Measurements from ENCODE around the gene CORO1C.

CORO1C gene

DNA sequence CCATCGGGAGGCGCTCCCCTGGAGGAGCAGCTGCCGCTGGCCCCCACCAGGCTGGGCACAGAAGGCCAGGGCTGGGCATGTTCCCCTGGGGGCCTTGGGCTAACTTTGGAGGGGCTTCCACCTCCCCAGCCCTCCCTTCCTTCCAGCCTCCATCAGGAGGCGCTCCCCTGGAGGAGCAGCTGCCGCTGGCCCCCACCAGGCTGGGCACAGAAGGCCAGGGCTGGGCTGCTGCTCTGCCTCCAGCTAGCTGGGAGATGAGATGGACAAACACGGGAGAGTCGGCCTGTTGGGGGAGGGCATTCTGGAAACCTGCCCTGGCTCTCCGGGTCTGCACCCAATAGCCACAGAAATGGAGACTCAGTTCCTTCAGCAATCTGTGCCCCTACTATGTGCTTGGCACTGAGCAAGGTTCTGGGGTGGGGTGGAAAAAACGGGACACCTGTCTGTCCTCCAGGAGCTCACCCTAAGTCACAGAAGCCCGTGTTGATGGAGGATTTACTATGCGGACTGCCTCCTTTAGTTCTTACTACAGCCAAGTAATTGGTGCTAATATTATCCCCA, 39.0 kb upstream of the CORO1C start:
- Histone ChIP-seq H3K9me3 (ENCODE audit: control insufficient read depth, low read length) (no peaks in the 10 kb centered on the region), H3K27me3 (ENCODE audit: control insufficient read depth, insufficient read depth, low read length, poor library complexity, severe bottlenecking) (no peaks in the 10 kb centered on the region), H3K36me3 (ENCODE audit: control insufficient read depth, insufficient read depth, low read length) (no peaks in the 10 kb centered on the region), H3K27ac (ENCODE audit: insufficient read depth, low read depth, low read length, poor library complexity, severe bottlenecking) (no peak overlapping the region), H3K4me1 (ENCODE audit: control insufficient read depth, insufficient read depth, low read length) (peaks cover 22% of the 10 kb centered on the region), H3K4me3 (ENCODE audit: insufficient read depth, low read depth, low read length) (no peak overlapping the region)
- WGBS, 2 experiments: 83 to 86% methylated on average over 11 of the region's 11 CpGs

DNA sequence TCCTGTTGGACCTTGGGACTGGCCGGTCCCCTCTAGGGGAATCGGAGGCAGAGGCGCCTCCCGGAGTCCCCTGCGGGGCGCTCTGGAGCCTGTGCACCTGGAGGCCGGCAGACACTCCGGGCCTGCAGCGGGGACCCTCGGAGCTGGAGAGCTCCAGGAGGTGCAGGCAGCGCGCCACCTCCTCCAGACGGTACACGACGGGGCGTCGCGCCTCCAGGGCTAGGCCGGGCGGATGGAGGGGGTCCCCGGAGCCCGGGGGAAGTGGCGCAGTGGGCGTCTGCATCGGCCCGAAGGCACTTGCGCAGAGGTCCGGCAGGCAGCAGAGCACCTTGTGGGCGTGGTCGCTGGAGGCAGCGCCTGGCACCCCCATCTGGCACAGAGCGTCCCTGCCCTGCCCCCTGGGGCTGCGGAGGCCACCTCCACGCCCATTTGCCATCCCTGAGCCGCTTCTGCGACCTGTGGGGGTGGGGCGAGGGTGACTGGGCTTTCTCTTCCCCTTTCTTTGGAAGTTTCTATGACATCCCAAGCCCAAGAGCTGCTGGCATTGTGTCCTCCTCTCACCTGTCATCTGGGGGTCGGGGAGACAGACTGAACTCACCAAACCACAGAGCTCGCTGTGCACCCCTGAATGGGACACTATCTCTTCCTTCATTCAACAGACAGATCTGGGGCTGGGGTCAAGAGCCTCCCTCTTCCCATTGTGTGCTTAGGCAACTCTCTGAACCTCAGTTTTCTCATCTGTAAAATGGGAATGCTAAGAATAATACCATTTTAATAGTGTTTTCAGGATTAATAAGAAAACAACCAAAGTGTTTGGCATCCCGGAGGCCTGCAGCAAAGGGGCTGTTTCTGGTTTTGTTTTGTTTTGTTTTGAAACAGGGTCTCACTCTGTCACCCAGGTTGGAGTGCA, 37.5 kb upstream of the CORO1C start:
- Histone ChIP-seq H3K36me3 (ENCODE audit: control insufficient read depth, insufficient read depth, low read length) (no peaks in the 10 kb centered on the region), H3K4me1 (ENCODE audit: control insufficient read depth, insufficient read depth, low read length) (peaks cover 15% of the 10 kb centered on the region), H3K27me3 (ENCODE audit: control insufficient read depth, insufficient read depth, low read length, poor library complexity, severe bottlenecking) (no peaks in the 10 kb centered on the region), H3K4me3 (ENCODE audit: insufficient read depth, low read depth, low read length) (peak overlapping the region; percentile 24), H3K27ac (ENCODE audit: insufficient read depth, low read depth, low read length, poor library complexity, severe bottlenecking) (no peak overlapping the region), H3K9me3 (ENCODE audit: control insufficient read depth, low read length) (no peaks in the 10 kb centered on the region)
- WGBS, 2 experiments: 8% methylated on average over 40 of the region's 40 CpGs

DNA sequence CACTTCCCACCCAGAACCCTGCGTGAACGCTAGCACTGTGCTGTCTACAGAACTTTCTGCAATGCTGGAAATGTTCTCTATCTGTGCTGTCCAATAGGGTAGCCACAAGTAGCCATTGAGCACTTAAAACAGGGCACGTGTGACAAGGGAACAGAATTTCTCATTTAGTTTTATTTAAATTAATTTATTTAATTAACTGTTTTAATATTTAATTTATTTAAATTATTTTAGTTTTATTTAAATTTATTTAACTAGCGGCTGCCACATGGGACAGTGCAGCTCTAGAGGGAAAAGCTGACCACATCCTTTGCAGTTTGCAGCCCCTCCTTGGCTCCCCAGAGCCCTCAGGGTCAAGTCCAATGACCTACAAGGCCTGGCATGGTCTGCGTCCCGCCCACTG, 35.0 kb upstream of the CORO1C start:
- Histone ChIP-seq H3K27ac (ENCODE audit: insufficient read depth, low read depth, low read length, poor library complexity, severe bottlenecking) (no peak overlapping the region), H3K4me1 (ENCODE audit: control insufficient read depth, insufficient read depth, low read length) (peaks cover 8% of the 10 kb centered on the region), H3K4me3 (ENCODE audit: insufficient read depth, low read depth, low read length) (no peak overlapping the region), H3K36me3 (ENCODE audit: control insufficient read depth, insufficient read depth, low read length) (no peaks in the 10 kb centered on the region), H3K27me3 (ENCODE audit: control insufficient read depth, insufficient read depth, low read length, poor library complexity, severe bottlenecking) (no peaks in the 10 kb centered on the region), H3K9me3 (ENCODE audit: control insufficient read depth, low read length) (no peaks in the 10 kb centered on the region)
- WGBS, 2 experiments: 90 to 95% methylated on average over 5 to 6 of the region's 6 CpGs

DNA sequence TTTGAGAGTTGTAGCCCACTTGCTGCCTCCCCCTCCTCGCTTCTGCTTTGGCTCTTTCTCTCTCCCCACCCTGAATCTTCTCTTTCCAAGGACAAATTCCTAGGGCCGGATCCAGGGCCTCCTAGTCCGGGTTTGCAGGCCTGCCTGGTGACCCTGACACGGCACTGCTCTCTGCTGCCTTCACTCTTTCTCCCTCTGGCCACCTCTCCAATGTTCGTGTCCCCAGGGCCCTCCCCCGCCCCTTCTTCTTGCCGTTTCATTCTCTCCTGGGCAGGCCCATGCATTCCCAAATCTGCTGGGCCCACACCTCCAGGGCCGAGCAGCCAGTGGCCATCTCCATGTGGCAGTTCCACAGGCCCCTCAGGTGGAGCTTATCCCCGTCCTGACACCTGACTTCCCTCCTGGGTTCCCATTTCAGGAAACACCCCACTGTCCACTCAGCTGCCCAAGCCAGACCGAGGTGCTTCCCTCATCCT, 34.0 kb upstream of the CORO1C start:
- Histone ChIP-seq H3K4me3 (ENCODE audit: insufficient read depth, low read depth, low read length) (no peak overlapping the region), H3K4me1 (ENCODE audit: control insufficient read depth, insufficient read depth, low read length) (peaks cover 8% of the 10 kb centered on the region), H3K36me3 (ENCODE audit: control insufficient read depth, insufficient read depth, low read length) (no peaks in the 10 kb centered on the region), H3K27me3 (ENCODE audit: control insufficient read depth, insufficient read depth, low read length, poor library complexity, severe bottlenecking) (no peaks in the 10 kb centered on the region), H3K9me3 (ENCODE audit: control insufficient read depth, low read length) (no peaks in the 10 kb centered on the region), H3K27ac (ENCODE audit: insufficient read depth, low read depth, low read length, poor library complexity, severe bottlenecking) (no peak overlapping the region)
- WGBS, 2 experiments: 69 to 72% methylated on average over 10 of the region's 10 CpGs

DNA sequence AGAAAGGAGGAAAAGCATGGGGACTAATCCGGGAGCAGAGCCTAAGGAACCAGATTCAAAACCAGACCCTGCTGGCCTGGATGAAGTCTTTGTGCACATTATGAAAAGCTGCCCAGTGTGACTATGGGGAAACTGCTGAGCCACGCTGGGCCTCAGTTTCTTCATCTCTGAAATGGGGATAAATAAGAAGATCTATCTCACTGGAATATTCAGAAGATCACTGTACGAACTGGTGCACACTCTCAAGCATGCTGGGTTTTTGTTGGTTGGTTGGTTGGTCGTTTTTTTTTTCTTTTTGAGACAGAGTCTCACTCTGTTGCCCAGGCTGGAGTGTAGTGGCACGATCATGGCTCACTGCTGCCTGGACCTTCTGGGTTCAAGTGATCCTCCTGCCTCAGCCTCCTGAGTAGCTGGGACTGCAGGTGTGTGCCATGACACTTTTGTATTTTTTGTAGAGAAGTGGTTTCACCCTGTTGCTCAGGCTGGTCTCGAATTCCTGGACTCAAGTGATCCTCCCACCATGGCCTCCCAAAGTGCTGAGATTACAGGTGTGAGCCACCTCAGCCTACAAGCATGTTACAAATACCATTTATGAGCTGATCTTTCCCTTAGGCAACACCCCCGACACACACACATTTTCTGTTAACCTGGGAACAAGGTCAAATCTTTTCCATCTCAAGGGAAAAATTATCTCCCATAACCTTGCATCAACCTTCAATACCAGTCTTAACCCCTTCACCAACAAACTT, 33.4 kb upstream of the CORO1C start:
- H3K36me3 ChIP-seq (ENCODE audit: control insufficient read depth, insufficient read depth, low read length): no peaks in the 10 kb centered on the region
- H3K27me3 ChIP-seq (ENCODE audit: control insufficient read depth, insufficient read depth, low read length, poor library complexity, severe bottlenecking): no peaks in the 10 kb centered on the region
- H3K4me1 ChIP-seq (ENCODE audit: control insufficient read depth, insufficient read depth, low read length): peaks cover 8% of the 10 kb centered on the region
- H3K9me3 ChIP-seq (ENCODE audit: control insufficient read depth, low read length): no peaks in the 10 kb centered on the region
- no peak overlapping the region for H3K27ac ChIP-seq (ENCODE audit: insufficient read depth, low read depth, low read length, poor library complexity, severe bottlenecking)
- 92 to 94% methylated on average over 7 of the region's 7 CpGs for WGBS, 2 experiments
- H3K4me3 ChIP-seq (ENCODE audit: insufficient read depth, low read depth, low read length): no peak overlapping the region

DNA sequence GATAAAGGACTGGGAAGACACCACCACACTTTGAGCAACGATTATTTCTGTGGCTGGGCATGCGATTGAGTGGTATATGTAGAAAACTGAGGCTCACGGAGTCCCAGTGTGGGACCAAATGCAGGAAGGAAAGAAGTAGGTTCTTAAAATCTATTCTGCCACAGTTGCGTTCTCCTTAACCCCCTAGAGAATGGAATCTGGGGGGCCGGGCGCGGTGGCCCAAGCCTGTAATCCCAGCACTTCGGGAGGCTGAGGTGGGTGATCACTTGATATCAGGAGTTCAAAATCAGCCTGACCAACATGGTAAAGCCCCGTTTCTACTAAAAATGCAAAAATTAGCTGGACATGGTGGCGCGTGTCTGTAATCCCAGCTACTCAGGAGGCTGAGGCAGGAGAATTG, 29.9 kb upstream of the CORO1C start:
- Histone ChIP-seq H3K27me3 (ENCODE audit: control insufficient read depth, insufficient read depth, low read length, poor library complexity, severe bottlenecking) (no peaks in the 10 kb centered on the region), H3K4me3 (ENCODE audit: insufficient read depth, low read depth, low read length) (no peak overlapping the region), H3K9me3 (ENCODE audit: control insufficient read depth, low read length) (no peaks in the 10 kb centered on the region), H3K27ac (ENCODE audit: insufficient read depth, low read depth, low read length, poor library complexity, severe bottlenecking) (no peak overlapping the region), H3K36me3 (ENCODE audit: control insufficient read depth, insufficient read depth, low read length) (no peaks in the 10 kb centered on the region), H3K4me1 (ENCODE audit: control insufficient read depth, insufficient read depth, low read length) (peaks cover 4% of the 10 kb centered on the region)
- WGBS, 2 experiments: 94 to 95% methylated on average over 11 of the region's 11 CpGs

DNA sequence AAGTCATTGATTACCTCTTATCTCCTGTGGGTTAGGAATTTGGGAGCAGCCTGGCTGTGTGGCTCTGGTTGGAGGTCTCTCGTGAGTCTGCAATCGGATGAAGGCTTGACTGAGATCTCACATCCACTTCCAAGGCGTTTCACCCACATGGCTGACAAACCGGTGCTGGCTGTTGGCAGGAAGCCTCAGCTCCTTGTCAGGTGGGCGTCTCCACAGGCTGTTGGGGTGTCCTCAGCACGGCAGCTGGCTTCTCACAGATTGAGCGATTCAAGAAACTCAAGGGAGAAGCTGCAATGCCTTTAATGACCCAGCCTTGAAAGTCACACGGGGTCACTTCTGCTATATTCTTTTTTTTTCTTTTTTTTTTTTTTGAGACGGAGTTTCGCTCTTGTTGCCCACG, 28.6 kb upstream of the CORO1C start:
- Histone ChIP-seq H3K27me3 (ENCODE audit: control insufficient read depth, insufficient read depth, low read length, poor library complexity, severe bottlenecking) (no peaks in the 10 kb centered on the region), H3K4me1 (ENCODE audit: control insufficient read depth, insufficient read depth, low read length) (no peaks in the 10 kb centered on the region), H3K9me3 (ENCODE audit: control insufficient read depth, low read length) (no peaks in the 10 kb centered on the region), H3K36me3 (ENCODE audit: control insufficient read depth, insufficient read depth, low read length) (no peaks in the 10 kb centered on the region), H3K27ac (ENCODE audit: insufficient read depth, low read depth, low read length, poor library complexity, severe bottlenecking) (no peak overlapping the region), H3K4me3 (ENCODE audit: insufficient read depth, low read depth, low read length) (no peak overlapping the region)
- 88 to 93% methylated on average over 11 of the region's 11 CpGs for WGBS, 2 experiments

DNA sequence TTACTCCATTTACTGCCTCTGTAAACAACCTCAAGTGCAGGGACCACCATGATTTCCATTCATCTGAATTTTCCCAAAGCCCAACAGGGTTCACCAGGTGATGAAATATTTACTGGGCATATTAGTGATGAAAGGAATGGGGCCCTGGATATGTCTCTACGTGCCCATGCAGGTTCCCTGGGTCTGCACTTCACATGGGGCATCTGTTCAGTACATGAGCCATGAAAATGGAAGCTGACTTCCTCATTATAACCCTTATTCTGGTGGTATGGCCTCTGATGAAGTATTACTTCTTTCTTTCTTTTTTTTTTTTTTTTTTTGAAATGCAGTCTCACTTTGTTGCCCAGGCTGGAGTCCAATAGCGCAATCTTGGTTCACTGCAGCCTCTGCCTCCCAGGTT, 26.5 kb upstream of the CORO1C start:
- WGBS, 2 experiments: 89 to 93% methylated on average over 2 of the region's 2 CpGs
- Histone ChIP-seq H3K4me1 (ENCODE audit: control insufficient read depth, insufficient read depth, low read length) (no peaks in the 10 kb centered on the region), H3K4me3 (ENCODE audit: insufficient read depth, low read depth, low read length) (no peak overlapping the region), H3K36me3 (ENCODE audit: control insufficient read depth, insufficient read depth, low read length) (no peaks in the 10 kb centered on the region), H3K27ac (ENCODE audit: insufficient read depth, low read depth, low read length, poor library complexity, severe bottlenecking) (no peak overlapping the region), H3K27me3 (ENCODE audit: control insufficient read depth, insufficient read depth, low read length, poor library complexity, severe bottlenecking) (no peaks in the 10 kb centered on the region), H3K9me3 (ENCODE audit: control insufficient read depth, low read length) (no peaks in the 10 kb centered on the region)

DNA sequence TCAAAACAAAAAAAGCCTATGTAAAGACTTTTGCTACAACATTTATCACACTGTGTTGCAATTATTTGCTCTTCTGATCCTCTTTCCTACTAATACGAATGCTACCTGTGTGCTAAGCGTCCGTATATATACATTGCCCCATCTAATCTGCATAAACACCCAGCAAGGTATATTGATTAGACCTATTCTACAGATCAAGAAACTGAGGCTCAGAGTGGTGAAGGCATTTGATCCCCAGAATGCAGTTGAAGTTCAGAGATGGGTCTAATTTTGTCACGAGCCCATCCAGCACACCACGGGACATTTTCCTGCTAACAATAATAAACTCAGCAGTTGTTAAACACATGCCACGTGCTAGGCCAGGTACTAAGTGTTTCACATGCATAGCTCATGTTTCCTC, 25.1 kb upstream of the CORO1C start:
- H3K27me3 ChIP-seq (ENCODE audit: control insufficient read depth, insufficient read depth, low read length, poor library complexity, severe bottlenecking): no peaks in the 10 kb centered on the region
- H3K27ac ChIP-seq (ENCODE audit: insufficient read depth, low read depth, low read length, poor library complexity, severe bottlenecking): no peak overlapping the region
- no peaks in the 10 kb centered on the region for H3K9me3 ChIP-seq (ENCODE audit: control insufficient read depth, low read length)
- no peak overlapping the region for H3K4me3 ChIP-seq (ENCODE audit: insufficient read depth, low read depth, low read length)
- H3K4me1 ChIP-seq (ENCODE audit: control insufficient read depth, insufficient read depth, low read length): no peaks in the 10 kb centered on the region
- H3K36me3 ChIP-seq (ENCODE audit: control insufficient read depth, insufficient read depth, low read length): no peaks in the 10 kb centered on the region
- 94 to 96% methylated on average over 6 of the region's 6 CpGs for WGBS, 2 experiments

DNA sequence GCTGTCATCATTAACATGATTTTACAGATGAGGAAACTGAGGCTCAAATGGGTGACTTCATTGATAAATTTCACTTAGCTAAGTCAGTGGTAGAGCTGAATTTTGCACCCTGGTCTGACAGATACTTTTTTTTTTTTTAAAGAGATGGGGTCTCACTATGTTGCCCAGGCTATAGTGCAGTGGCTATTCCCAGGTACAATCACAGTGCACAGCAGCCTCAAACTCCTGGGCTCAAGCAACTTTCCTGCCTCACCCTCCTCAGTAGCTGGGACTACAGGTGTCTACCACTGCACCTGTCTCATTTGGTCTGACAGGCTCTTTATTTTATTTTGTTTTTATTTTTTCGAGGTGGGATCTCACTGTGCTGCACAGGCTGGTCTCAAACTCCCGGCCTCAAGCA, 24.2 kb upstream of the CORO1C start:
- no peak overlapping the region for H3K27ac ChIP-seq (ENCODE audit: insufficient read depth, low read depth, low read length, poor library complexity, severe bottlenecking)
- H3K4me3 ChIP-seq (ENCODE audit: insufficient read depth, low read depth, low read length): no peak overlapping the region
- H3K27me3 ChIP-seq (ENCODE audit: control insufficient read depth, insufficient read depth, low read length, poor library complexity, severe bottlenecking): no peaks in the 10 kb centered on the region
- H3K36me3 ChIP-seq (ENCODE audit: control insufficient read depth, insufficient read depth, low read length): no peaks in the 10 kb centered on the region
- H3K4me1 ChIP-seq (ENCODE audit: control insufficient read depth, insufficient read depth, low read length): no peaks in the 10 kb centered on the region
- no peaks in the 10 kb centered on the region for H3K9me3 ChIP-seq (ENCODE audit: control insufficient read depth, low read length)
- WGBS, 2 experiments: 95 to 99% methylated on average over 2 of the region's 2 CpGs

All from ectodermal cell (in vitro differentiated cells).